Measurements from ENCODE around the gene RAPGEF1. TPM values are rescaled to one million over a fixed set of nuclear protein-coding genes. Genes with fewer than 3 reads are reported as not detected.
"Not testable (repeated sequence)": the region's sequence is repeated elsewhere in the genome, so short reads cannot be mapped to it uniquely, and the experiment has no call there.

Gene RAPGEF1
- polyA plus RNA-seq, 1 donor: 122 TPM

GRCh38 chr9:131703697-131704096 is 36.2 kb downstream of the RAPGEF1 start:
- DNase-seq: no peak

DNA sequence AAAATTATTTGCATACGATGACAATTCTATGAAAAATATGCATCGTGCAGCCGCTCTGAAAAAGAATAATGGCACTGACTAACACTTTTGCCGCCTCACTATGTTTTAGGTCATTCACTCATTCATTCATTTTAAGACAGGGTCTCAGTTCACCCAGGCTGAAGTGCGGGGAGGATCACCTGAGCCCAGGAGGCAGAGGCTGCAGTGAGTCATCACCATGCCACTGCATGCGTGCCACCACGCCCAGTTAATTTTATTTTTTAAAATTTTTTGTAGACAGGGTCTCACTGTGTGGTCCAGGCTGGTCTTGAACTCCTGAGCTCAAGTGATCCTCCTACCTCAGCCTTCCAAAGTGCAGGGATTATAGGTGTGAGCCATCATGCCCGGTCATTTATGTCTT is 37.0 kb downstream of the RAPGEF1 start:
- no peak for DNase-seq

GRCh38 chr9:131701789-131702337 is 38.0 kb downstream of the RAPGEF1 start:
- no peak for DNase-seq

DNA sequence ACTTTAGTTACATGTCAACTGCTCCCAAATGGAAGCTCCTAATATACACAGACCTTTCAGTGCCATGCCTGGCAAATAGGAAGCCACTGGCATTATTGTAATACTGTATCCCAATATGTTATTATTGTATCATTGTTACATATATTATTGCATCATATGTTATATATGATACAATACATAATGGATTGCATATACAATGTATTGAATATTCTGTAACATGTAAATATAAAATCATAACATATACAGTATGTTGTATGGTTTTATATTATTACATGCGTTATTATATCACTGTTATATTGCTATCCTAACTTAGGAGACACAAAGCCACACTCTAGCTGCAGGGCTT is 38.5 kb downstream of the RAPGEF1 start:
- DNase-seq: no peak

DNA sequence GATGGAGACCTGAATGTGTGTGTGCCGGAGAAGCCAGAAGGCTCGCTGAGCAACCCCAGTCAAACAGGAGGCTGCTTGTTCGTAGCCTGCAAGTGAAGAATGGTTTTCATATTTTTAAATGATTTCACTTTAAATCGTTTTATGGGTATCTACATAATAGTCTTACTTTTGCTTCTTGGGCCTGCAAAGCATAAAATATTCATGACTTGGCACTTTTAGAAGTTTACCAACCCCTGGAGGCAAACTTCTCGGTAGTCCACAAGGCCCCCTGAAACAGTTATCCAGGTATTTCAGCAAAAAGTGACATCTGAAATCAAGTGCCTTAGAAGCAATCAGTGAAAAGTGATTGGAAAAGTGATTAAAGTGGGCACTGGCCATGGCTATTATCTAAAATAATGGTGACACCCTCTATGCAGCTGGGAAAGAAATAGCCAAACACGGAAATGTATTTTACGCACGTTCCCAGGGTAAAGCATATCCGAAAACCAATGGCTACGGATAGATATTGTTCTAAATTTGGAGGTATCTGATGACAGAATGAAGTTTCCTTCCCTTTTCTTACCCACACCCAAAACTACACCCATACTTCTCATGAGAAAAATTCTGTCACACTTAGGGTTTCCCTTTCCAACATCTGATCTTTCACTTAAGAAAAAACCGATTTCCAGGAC is 39.0 kb downstream of the RAPGEF1 start:
- DNase-seq: no peak

DNA sequence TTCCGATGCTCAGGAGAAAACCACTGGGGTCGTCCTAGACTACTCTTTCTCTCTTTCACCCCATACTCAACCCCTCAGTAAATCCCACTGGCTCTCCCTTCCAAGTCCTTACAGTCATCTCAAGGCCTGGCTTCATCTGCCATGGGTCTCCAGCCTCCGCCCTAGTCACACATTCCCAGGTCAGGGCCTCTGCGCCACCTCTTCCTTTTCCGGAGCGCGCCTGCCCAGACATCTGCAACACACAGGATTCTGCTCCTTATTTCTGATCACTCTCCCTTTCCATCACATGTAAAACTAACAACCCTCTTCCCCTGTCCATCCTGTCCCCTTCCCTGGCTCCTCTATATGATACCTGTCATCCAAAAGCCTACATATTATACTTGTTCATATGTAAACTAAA is 39.8 kb downstream of the RAPGEF1 start:
- no peak for DNase-seq

- no peak for DNase-seq
Measured at GRCh38 chr9:131698618-131698985, 41.3 kb downstream of the RAPGEF1 start.

- no peak for DNase-seq
Measured at GRCh38 chr9:131697908-131698617, 41.8 kb downstream of the RAPGEF1 start.

DNA sequence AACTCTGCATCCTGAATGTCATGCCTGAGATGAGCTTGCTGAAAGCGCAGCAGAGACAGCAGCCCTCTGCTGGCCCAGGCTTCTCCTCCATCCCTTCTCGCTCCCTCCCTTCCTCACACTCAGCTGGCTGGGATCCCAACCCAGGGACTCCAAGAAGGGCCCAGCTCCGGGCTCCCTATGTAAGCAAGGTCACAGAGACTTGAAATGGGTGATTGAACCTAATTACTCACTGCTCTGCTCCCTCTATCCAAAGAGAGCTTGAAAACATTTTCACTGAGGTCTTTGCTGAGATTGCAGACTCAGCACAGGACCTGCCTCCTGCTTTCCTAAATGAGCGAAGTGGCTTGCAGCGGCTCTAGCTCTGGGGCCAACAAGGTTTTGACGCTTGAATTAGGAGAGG is 42.8 kb downstream of the RAPGEF1 start:
- DNase-seq: no peak

- DNase-seq: no peak
Measured at GRCh38 chr9:131695836-131696460, 43.9 kb downstream of the RAPGEF1 start.

DNA sequence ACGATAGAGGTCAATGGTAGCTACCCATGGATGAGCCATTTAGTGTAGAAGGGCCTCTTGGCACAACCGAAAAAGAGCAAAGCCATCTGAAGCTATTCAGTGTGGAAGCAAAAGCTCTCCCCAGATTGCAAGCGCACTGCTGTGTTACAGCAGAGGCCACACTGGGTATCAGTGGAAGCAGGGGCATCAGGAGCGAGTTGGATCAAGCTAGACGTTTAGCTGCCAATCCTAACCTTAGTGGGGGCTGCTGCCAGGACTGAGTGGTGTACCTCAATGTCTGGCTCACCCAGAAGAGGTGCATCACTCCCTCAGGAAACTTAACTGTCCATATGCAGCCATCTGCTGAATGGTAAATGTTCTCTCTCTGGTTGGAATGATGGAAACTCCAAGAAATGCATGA is 44.5 kb downstream of the RAPGEF1 start:
- DNase-seq: no peak

GRCh38 chr9:131693651-131694597 is 46.0 kb downstream of the RAPGEF1 start:
- DNase-seq: no peak

GRCh38 chr9:131692612-131693562 is 47.0 kb downstream of the RAPGEF1 start:
- no peak for DNase-seq

DNA sequence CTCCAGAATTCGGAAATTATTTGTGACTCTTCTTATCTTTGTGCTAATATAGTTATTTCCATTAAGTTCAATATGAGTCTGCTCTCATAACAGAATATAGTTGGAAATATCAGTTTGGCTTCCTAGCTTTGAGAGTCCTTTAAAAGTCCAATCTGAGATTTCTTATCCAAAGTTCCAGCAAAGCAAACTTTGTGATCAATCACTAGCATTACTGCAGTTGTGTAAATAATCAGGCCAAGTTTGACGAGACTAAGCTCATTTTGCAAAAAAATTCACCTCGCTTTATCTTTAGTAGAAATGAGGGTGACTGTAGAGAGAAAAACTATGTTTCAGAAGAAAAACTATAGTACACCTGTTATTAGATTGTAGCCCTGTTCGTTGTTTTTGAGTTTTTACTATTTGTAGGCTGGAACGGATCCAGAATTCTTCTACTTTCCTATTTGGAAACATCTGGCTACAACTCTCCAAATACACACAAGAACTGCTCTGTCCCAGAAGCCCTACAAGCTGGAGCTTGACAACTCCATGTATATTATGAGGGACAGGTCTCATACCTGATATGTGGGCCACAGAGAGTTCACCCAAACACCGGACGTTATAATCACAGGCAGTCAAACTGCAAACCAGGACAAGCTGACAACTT is 47.8 kb downstream of the RAPGEF1 start:
- DNase-seq: no peak

DNA sequence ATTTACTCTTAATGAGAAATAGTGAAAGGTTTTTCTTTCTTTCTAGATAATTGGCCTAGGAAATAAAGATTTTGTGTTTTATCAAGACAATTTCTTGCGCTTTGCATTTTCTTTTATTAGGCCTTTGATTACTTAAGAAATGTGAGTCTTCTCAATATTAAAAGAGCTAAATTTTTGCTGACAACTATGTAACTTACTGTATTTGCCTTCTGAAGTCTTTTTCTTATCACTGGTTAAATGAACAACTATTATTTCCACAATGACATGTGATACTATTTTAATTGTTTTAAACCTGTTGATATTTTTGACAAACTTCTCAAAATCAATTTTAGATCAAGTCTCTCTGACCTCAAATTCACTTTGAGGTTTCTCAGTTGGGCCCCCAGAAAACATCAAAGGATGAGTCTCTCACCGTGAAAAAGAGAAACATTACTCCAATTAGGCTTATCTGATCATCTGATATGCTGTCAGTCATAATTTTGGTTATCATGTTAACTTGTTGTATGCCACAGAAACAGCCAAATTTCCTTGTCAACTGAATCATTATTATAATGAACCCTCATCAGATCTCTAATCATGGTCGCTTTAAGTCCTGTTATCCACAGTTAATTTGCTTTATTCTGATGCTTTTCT is 48.8 kb downstream of the RAPGEF1 start:
- DNase-seq: no peak

- DNase-seq: no peak
Measured at GRCh38 chr9:131690462-131690861, 49.4 kb downstream of the RAPGEF1 start.

DNA sequence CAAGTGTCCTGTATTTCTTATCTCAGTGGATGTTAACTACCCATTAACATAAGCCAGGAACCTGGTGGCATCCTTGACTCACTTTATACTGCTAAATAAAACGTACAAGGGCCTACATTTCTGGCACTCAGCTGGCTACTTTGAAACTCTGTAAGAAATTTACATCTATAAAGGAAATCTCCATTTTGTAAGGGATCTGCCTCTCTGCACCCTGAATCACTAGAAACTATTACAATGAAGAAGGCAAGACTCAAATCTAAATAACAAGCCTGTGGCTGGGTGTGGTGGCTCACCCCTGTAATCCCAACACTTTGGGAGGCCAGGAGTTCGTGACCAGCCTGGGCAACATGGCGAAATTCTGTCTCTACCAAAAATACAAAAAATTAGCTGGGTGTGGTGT is 51.5 kb downstream of the RAPGEF1 start:
- DNase-seq: no peak

GRCh38 chr9:131685753-131686706 is 53.8 kb downstream of the RAPGEF1 start:
- DNase-seq: no peak

- DNase-seq: not testable (repeated sequence)
Measured at GRCh38 chr9:131683094-131683493, 56.8 kb downstream of the RAPGEF1 start.
